ENCODE results near the gene GPR135.

Gene GPR135

DNA sequence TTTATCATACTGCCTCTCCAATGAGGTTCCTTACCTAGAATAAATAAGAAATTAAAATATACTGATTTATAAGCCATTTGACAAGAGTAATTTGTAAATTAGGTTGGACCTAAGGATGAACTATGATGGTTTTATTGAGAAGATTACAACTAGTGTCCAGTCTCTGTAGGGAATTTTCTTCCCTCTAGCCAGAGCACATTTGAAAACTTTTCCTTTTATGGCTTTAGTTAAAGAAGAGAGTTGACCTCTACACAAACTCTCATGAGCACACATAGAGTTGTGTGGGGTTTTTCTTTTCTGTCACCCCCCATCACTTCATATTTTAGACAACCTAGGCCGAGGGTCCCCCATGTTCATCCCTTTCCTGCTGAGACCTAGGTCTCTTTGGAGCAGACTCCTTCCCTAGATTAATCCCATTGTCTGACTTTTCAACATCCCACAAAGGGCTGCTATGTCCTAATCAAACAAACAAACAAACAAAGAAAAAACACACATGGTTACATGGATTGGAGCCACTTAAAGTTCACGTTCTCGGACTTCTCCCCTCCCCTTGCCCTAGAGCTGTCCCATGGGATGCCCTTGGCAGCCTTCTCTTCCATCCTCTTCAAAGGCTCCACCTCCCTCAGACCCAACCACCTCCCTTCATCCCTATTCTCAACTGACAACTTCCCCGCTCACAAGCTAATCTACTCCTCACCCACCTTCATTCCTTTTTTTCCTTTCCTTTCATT, 40.7 kb downstream of the GPR135 start:
- no peak for DNase-seq (ENCODE audit: low read depth, low spot score)

DNA sequence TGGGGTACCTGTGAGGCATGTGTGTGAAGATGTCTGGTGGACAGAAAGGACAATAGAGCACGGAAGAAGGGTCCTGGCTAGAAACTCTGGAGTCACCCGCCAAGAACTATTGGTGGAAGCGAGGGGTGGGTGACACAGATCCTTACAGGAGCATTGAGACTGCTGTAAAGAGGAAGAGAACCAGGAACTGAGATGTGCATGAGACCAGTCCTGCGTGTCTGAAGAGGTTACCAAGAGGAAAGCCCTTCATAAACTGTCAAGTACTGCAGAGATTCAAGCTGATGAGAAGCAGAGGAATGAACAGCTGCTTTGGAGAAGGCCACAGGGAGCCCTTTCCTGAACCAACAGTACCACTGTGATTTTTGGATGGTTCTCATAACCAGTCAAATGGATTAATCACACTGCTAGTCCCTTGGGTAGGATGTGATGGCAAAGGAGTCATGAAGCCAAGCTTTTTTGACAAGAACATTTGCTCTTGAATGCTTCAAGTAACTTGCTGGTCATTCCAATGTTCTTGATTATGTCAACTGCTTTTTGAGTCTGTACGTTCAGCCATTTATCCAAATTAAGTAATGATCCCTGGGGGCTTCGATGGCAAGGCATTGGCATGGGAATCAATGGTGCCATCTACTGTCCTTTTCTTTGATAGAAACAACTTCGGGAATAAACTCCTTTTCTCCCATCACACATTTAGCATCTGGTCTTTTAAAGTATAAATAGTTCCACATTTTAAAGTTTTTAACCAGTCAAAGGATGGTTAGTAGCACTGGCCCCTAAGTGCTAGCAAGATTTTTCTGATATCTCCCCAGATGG, 42.9 kb downstream of the GPR135 start:
- no peak for DNase-seq (ENCODE audit: low read depth, low spot score)

DNA sequence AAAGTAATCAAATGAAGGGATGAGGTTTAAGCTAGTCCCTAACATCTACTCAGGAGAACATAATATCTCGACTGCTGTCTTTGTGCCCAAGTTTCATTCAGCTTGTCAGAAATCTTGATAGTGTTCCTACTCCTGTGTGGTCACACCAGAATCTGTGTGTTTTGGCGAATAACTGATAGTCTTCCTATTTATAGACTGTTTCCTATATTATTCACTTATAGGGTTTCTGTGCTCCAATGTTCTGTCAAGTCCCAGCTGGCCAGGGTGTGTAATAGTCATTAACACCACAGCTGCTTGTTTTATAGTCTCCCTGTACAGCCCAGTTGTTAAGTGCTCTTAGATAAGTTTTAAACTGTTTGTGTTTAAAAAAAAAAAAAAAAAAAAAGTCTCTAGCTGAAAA, 45.9 kb downstream of the GPR135 start:
- no peak for DNase-seq (ENCODE audit: low read depth, low spot score)

DNA sequence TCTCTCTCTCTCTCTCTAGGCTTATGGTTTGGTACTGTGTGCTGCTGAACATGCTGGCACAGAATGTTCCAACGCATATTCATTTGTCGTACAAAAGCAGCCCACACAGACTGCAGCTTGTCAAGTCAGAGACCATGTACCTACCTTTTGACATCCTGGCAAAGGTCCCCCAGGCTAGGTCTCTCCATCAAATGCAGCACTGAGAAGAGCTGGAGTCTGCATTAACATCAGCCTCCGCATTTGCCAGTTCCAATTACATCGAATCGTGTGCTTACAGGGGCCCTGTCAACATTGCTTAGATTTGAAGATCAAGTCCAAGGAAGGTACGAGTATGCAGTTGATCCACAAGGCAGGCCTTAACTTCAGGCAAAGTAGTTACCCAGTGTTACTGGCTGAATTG, 47.9 kb downstream of the GPR135 start:
- no peak for DNase-seq (ENCODE audit: low read depth, low spot score)

DNA sequence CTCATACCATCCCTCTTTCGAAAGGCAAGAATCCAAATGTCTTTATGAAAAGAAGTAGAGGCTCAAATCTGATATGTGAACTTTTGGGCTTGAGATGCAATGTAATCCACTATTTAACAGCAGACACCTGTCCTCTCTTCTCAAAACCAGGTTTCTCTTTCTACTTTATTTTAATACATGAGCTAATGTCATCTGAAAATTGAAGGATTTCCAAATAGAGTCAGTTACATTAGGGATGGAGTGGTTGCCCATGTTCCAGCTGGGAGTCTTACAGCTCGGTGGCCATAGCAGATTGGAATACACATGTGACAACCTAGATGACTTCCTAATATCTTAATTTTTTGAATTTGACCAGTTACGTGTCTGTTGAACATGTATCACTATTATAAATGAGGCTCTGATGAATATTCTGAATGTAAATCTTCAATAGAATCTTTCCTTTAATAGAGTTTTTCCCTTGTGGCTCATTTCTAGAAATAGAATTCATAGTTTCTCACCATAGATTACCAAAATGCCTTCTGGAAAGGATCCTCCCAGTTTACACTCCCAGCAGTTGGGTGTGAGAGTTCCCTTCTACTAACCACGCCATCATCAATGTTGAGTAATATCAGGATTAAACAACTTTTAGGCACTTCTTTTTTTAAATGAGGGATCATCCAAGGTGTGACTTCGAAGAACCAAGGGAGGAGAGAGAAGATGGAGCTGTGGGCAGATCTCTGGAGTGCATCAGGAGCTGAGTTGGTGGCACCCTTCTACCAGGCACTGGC, 49.2 kb downstream of the GPR135 start:
- DNase-seq (ENCODE audit: low read depth, low spot score) = no peak

Measured in iPS DF 19.7 (cell line).